GM19438 (cell line): ENCODE data around the gene TLL2.

Experiments used
- ATAC-seq: cut with Tn5 transposase; IDR thresholded peaks from one replicate; pipeline ENCODE4 v1.9.1; 2021; ENCODE audit warnings: low read depth; ENCODE audit not compliant: unreplicated experiment

TLL2 gene

GRCh38 chr10:96369890-96370583, 143.7 kb downstream of the TLL2 start:
- ATAC-seq, result no peak

DNA sequence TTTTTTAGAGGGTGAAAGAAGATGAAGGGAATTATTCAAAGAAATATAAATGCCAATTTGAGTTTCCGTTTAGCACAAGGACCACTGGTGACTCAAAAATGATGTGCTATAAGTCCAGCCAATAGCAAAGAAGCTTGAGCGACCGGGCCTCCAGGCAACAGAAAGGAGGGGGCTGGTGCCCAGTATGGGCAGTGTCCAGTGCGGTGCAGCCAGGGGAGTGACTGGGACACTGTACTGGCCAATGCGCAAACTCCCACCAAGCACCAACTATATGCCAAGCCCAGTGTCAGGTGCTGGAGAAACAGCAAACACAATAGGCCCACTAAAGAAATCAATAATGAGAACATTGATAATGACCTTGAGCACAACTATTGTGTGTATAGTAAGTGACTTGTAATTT, 144.8 kb downstream of the TLL2 start:
- no peak for ATAC-seq

DNA sequence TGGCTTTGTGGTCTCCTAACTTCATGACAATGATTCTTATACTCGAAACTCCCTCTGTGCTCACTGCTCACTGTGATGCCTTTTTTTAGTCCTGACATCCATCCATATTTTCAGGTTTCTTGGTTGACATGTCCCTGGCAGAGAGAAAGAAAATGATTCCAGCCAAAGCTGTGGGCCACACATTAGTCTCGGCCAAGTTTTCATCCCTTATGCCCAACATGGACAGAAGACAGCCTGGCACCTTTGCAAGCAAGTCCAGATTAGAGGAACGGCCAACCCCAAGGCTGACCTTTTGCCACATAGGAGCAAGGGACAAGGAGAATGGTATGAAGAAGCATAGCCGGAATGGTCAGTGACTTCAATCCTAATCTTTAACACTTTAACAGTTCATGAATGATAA, 146.3 kb downstream of the TLL2 start:
- ATAC-seq, result no peak

- ATAC-seq, result no peak
Measured at GRCh38 chr10:96366508-96366907, 147.2 kb downstream of the TLL2 start.

DNA sequence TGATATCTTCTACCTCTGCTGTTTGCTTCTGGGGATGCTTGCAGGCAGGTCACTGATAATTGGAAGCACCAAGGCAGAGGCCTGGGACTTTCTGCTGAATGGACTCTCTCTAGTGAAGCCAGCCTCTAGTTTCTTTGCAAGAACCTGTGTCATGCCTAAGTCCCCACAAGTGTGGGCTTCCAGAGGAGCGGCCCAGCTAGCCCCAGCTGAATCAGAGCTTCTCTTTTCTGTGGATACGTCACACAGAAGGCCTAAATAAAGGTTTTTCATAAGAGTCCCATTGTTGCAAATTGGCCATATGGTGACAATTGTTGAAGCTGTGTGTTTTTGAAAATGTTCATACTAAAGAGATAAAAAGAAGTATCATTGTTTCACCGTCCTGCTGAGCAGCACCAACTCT, 148.2 kb downstream of the TLL2 start:
- no peak for ATAC-seq

DNA sequence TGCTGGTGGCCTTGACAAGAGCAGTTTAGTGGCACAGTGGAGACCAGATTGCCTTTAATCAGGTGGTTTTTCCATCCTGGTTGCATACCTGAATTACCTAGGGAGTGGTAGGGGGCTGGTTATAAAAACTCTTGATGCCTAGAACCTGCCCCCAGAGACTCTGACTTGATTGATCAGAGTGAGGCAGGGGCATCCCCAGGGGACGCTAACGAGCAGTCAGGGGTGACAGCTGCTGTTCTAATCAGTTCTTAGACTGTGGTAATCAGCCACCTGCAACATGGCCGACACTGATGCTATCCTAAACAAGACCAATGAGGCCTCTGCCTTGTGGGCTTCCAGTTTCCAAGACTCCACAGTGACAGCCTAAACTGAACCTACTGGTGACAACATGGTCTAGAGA, 153.0 kb downstream of the TLL2 start:
- ATAC-seq, result no peak

DNA sequence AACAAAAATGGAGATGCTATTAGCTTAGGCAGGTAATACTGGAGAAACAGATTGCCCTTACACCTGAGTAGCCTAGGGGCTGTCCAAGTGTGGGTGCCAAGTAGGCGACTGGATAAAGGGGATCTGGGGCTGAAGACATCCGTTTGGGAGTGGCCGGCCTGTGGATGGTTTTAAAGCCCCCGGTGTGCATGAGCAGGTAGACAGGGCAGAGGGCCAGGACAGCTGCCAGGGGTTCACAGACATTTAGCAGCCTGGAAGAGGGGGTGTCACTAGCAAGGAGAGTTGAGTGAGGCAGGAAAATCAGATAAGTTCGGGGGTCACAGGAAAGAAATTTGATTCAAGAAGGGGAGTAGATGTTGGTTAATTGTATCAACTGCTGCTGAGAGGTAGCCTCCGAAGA, 153.4 kb downstream of the TLL2 start:
- ATAC-seq, result no peak

DNA sequence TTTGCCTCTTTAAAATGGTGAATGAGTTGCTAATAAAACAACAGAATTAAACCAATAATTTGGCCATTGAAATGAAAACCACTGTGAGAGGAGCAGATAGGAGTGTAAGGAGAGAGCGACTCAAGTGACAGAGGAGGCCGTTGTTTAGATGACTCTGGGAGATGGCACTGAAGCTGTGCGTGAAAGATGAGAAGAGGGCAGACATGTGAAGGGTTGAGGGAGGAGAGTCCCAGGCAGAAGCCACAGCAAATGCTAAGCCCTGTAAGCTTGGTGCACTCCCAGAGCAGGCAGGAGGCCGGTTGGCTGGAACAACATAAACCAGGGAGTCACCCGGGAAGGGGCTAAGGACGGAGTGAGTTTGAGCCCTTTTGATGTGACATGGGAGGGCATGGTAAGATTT, 154.1 kb downstream of the TLL2 start:
- no peak for ATAC-seq

DNA sequence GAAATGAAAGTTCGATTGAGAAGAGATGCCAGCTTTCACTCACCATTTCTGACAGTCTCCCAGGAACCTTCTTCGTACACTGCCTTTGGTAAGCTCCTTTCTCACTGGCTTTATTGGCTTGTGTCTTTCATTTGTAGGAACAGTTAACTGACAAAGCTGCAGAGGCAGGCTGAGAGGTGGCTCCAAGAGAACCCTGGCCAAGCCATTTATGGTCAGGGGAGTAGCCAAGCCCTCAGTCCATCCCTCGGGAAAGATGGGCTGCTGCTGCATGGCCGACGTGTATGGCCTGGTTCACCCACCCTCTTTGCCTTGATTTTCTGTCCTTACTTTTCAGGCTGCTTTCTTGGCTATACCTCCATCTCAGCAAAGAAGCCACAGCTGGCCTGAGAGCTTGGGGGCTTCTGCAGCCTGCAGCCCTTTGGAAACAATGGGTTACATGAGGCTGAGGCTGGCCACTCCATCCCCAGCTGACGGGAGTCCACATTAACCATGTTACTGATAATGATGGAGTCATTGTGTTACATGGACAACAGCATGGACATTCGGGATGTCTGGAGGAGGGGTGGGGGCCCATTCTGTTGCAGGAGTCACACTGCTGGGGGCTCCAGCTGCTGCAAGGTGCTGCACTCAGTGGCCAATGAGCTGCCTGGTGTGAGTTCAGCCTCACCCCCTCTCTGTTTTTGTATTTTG, 154.7 kb downstream of the TLL2 start, which contains the start of gene OPALIN:
TSS of gene OPALIN (minus strand) at position 152 of the 690 bp plus-strand sequence. CDS start at position 46, 106 bp downstream.
- no peak for ATAC-seq

DNA sequence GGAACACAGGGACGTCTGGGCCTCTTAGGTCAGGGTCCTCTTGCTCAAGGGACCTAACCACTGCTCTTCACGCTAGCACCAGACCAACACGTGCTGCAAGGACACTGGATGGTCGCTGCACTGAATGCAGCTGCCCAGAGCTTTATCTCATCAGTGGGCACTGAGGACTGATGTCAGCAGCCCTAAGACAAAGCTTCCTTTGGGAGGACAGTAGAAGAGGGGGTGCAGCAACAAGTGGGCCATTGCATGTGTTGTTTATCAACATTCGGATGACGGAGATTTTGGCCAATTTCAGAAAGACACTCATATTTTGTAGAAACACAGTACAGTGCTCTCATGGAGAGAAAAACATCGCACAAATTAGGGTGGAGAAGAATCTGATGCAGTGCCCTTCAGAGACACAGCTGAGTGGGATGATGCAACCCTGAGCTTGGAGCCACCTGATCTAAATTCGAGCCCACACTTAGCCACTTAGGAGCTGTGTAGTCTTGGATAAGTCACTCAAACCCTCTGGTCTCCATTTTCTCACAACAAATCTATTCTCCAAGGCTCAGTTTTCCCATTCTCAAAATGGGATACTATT, 156.6 kb downstream of the TLL2 start:
- no peak for ATAC-seq

- ATAC-seq, result no peak
Measured at GRCh38 chr10:96352582-96352981, 161.1 kb downstream of the TLL2 start.

DNA sequence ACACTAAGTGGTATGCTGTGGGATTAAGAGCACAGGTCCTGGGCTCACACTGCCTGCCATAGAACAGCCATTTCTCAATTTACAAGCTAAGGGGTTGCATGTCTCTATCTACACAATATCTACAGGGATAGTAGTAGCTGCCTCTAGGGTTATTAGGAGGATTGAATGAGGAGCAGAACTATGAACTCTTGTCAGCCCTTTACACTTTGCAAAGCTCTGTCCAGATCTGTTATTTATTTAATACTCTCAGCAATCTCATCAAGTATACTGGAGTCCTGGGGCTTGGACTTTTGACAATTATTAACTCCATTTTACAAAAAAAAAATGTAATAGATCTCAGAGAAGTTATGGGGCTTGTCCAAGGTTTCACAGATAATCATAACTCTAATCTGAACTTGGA, 161.7 kb downstream of the TLL2 start:
- no peak for ATAC-seq

GRCh38 chr10:96346295-96346694, 167.4 kb downstream of the TLL2 start:
- ATAC-seq, result no peak

GRCh38 chr10:96345222-96345621, 168.5 kb downstream of the TLL2 start:
- ATAC-seq, result no peak

DNA sequence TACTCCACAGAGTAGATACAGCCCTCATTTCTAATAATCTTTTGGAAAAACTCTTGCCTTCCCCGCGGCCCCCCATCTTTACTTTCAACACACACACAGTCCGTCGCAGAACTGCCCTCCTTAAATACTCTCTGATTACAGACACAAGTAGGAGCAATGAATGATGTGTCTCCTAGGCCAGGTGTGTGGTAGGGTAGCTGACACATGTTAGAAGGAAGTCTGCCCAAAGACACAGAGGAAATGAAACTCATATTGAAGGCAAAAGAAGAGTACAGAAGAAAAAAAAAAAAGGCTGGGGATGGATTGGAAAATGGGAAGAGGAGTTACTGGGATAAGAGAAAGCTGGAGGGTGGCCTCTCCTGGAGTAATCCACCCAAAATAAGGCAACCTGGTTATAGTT, 169.5 kb downstream of the TLL2 start:
- ATAC-seq, result no peak

GRCh38 chr10:96342402-96342801, 171.3 kb downstream of the TLL2 start:
- no peak for ATAC-seq

- ATAC-seq, result no peak
Measured at GRCh38 chr10:96341219-96342182, 172.2 kb downstream of the TLL2 start.

DNA sequence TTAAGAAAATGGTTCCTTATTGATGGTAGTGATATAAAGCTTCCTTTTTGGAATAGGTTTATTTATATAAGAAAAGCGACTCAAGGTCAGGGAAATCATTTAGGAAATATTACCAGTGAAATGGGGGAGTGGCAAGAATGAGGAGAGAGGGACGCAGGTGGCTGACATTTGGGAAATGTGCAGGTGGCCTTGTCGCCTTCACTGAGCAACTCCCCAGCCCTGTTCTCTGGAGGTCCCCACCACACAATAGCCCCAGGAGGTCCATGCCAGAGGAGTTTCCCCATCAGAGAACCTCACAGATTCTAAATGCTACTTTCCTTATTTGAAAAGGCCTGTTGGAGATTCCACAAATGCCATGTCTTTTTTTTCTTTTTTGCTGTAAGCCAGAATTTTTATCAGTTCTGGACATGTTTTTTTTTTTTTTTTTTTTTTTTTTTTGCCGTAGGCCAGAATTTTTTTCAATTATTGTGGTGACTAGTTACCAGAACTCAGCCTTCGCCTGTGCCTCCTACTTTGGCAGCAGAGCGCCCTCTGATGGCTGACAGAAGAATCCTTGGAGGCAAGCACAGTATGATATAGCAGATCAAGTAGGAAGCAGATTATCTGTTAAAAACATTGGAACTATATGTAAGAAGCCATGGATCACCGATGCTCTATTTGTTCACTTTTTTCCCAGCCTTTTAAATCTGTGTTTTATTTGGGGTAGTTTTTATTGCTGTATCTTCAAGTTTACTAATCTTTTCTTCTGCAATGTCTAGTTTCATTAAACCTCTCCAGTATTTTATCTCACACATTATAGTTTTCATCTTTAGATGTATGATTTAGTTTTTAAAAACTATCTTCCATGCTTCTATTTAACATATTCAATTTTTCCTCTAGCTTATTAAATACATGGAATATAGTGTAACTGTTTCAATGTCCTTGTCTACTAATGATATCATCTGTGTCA, 173.5 kb downstream of the TLL2 start:
- ATAC-seq, result peak; percentile 64

GRCh38 chr10:96339383-96339782, 174.3 kb downstream of the TLL2 start:
- no peak for ATAC-seq
